ENCODE data around the gene NRP1. TPM values are rescaled to one million over a fixed set of nuclear protein-coding genes. Genes with fewer than 3 reads are reported as not detected.

The NRP1 gene
- total and polyA plus RNA-seq, 2 of the 8 experiments (the other 6 are each of a cell fraction or from before 2014, with no cell fraction given) = 1.2 to 2.1 TPM

DNA sequence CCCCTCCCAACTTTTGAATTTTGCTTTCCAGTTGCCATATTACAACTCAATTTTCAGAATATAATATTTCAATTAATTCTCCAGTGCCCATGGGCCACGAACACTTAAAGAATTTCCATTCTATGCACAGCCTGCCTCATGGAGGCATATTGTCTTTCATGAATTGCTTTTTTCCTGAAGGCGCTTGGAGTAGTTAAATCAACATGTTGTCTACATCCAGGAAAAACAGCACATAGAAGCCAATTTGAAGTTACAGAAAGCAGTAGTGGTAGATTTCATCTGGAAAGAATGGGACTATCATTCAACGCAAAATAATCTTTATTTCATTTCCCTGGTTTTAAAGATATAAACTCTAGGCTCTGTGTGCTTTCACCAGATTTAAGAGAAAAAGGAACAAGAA, 106.0 kb downstream of the NRP1 start:
- Histone ChIP-seq H2AFZ (ENCODE audit: low read length) (no peak overlapping the region), H2BK15ac (ENCODE audit: low read length) (no peak overlapping the region), H3K79me2 (ENCODE audit: control insufficient read depth in 1 of 2, insufficient read depth in 2 of 2, low read length in 2 of 2) (no peaks in the 10 kb centered on the region), H3K9me3 (ENCODE audit: insufficient read depth in 2 of 2, low read depth in 1 of 2, low read length in 1 of 2) (no peaks in the 10 kb centered on the region), H4K20me1 (replicated peaks in 1 of 2; ENCODE audit: control insufficient read depth in 1 of 2, insufficient read depth in 2 of 2, low read length in 2 of 2) (no peaks in the 10 kb centered on the region), H3K4me2 (ENCODE audit: insufficient read depth in 1 of 2, low read depth in 2 of 2, low read length in 2 of 2) (no peak overlapping the region), H3K23me2 (ENCODE audit: low read depth, low read length) (no peaks in the 10 kb centered on the region), H2AK5ac (ENCODE audit: low read depth, low read length) (no peak overlapping the region), H3K79me1 (ENCODE audit: low read depth, low read length) (no peaks in the 10 kb centered on the region), H3K27me3 (replicated peaks in 1 of 4; ENCODE audit: control insufficient read depth in 3 of 4, extremely low read depth in 1 of 4, insufficient read depth in 3 of 4, low read length in 3 of 4) (no peaks in the 10 kb centered on the region), H4K5ac (ENCODE audit: insufficient read length, low read depth, low read length) (no peak overlapping the region), H2BK120ac (replicated peaks; ENCODE audit: low read depth, low read length) (no peak overlapping the region), H3K4me3 (ENCODE audit: extremely low read depth in 1 of 4, insufficient read depth in 2 of 4, low read depth in 3 of 4, low read length in 4 of 4) (no peak overlapping the region), H3K27ac (ENCODE audit: low read depth, low read length) (no peak overlapping the region), H4K91ac (replicated peaks; ENCODE audit: insufficient read length, low read length) (no peak overlapping the region), H2BK5ac (ENCODE audit: low read depth, low read length) (no peak overlapping the region), H3K36me3 (ENCODE audit: control insufficient read depth in 2 of 4, insufficient read depth in 4 of 4, low read length in 3 of 4) (no peaks in the 10 kb centered on the region), H3K23ac (ENCODE audit: insufficient read length) (no peak overlapping the region), H3K18ac (ENCODE audit: extremely low read depth, low read length) (no peak overlapping the region), H3K56ac (replicated peaks; ENCODE audit: insufficient read length, low read depth, low read length) (no peak overlapping the region), H3K4me1 (replicated peaks in 1 of 4; ENCODE audit: control insufficient read depth in 3 of 4, insufficient read depth in 4 of 4, low read length in 3 of 4) (no peaks in the 10 kb centered on the region), H3K14ac (ENCODE audit: insufficient read length) (no peak overlapping the region), H2BK12ac (ENCODE audit: low read depth, low read length) (no peak overlapping the region), H3K4ac (replicated peaks; ENCODE audit: insufficient read length, low read depth, low read length) (no peak overlapping the region), H2BK20ac (ENCODE audit: low read length) (no peak overlapping the region), H4K8ac (ENCODE audit: extremely low read depth, insufficient read depth, low read length) (no peak overlapping the region), H3K9ac (replicated peaks in 1 of 4; ENCODE audit: extremely low read depth in 1 of 4, low read depth in 3 of 4, low read length in 3 of 4) (no peak overlapping the region)
- DNase-seq (ENCODE audit: low read depth in 1 of 2, low spot score in 2 of 2) (no peak), FAIRE-seq (no peak)
- ChIA-PET POLR2A (ENCODE audit: partially characterized antibody) (no interaction called here), CTCF (ENCODE audit: partially characterized antibody) (no interaction called here)
- WGBS, 2 experiments (ENCODE audit: extremely low coverage in 1 of 2, insufficient coverage in 1 of 2, insufficient read length in 1 of 2, insufficient replicate concordance in 2 of 2, low coverage in 1 of 2, low lambda C conversion rate in 2 of 2, missing lambda C conversion rate in 1 of 2) = 83% methylated on average over 3 of the region's 3 CpGs; no CpG with 5 or more reads in 1 of the 2 experiments
- TF ChIP-seq SIRT6 (IDR thresholded peaks at IDR 0.05; ENCODE audit: low read length) (no peak), GABPA (IDR thresholded peaks at IDR 0.05; ENCODE audit: borderline replicate concordance, insufficient read depth, low read length) (no peak)
- TF ChIP-seq, protein P1, sequence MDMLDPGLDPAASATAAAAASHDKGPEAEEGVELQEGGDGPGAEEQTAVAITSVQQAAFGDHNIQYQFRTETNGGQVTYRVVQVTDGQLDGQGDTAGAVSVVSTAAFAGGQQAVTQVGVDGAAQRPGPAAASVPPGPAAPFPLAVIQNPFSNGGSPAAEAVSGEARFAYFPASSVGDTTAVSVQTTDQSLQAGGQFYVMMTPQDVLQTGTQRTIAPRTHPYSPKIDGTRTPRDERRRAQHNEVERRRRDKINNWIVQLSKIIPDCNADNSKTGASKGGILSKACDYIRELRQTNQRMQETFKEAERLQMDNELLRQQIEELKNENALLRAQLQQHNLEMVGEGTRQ (IDR thresholded peaks at IDR 0.05; ENCODE audit: low read length) = no peak
- TF ChIP-seq, protein P2, sequence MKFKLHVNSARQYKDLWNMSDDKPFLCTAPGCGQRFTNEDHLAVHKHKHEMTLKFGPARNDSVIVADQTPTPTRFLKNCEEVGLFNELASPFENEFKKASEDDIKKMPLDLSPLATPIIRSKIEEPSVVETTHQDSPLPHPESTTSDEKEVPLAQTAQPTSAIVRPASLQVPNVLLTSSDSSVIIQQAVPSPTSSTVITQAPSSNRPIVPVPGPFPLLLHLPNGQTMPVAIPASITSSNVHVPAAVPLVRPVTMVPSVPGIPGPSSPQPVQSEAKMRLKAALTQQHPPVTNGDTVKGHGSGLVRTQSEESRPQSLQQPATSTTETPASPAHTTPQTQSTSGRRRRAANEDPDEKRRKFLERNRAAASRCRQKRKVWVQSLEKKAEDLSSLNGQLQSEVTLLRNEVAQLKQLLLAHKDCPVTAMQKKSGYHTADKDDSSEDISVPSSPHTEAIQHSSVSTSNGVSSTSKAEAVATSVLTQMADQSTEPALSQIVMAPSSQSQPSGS (IDR thresholded peaks at IDR 0.05; ENCODE audit: low read length) = no peak
